ENCODE measurements around the gene USP50. TPM values are rescaled to one million over a fixed set of nuclear protein-coding genes. Genes with fewer than 3 reads are reported as not detected.
"Not testable (repeated sequence)": the region's sequence is repeated elsewhere in the genome, so short reads cannot be mapped to it uniquely, and the experiment has no call there.

USP50 gene
- total RNA-seq, 1 donor from 2014 or later: 0.13 TPM

GRCh38 chr15:50505656-50506055 is 40.8 kb downstream of the USP50 start:
- DNase-seq (ENCODE audit: low read depth, low spot score): not testable (repeated sequence)

- DNase-seq (ENCODE audit: low read depth, low spot score): no peak
Measured at GRCh38 chr15:50503144-50503543, 43.3 kb downstream of the USP50 start.

DNA sequence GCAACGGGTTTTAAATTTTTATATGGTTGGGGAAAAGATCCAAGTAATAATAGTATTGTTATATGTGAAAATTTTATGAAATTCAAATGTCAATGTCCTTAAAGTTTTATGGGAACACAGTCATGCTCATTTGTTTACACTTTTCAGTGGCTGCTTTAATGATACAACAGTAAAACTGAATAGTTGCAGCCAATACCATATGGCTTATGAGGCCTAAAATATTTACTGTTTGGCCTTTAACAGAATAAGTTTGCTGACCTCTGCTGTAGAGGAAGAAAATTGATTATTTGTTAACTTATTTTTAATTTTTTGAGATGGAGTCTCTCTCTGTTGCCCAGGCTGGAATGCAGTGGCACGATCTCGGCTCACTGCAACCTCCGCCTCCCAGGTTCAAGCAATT is 44.7 kb downstream of the USP50 start:
- no peak for DNase-seq (ENCODE audit: low read depth, low spot score)

DNA sequence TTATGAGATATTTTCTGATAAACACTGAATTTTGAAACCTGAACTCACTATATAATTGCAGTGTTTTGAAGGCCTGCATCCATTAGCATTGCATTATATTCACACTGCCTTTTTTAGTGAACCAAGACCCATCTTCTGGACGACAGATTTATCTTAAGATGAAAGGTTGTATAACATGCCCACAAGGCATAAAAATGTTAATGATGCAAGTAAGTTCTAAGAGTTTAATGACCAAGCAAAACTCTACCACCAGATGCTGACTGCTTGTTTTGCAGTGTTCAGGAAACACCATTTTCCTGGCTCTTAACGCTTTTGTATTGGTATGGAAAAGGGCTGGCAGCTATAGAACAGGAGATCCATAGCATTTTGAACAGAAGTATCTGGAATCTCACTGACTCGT is 46.1 kb downstream of the USP50 start:
- DNase-seq (ENCODE audit: low read depth, low spot score): no peak

DNA sequence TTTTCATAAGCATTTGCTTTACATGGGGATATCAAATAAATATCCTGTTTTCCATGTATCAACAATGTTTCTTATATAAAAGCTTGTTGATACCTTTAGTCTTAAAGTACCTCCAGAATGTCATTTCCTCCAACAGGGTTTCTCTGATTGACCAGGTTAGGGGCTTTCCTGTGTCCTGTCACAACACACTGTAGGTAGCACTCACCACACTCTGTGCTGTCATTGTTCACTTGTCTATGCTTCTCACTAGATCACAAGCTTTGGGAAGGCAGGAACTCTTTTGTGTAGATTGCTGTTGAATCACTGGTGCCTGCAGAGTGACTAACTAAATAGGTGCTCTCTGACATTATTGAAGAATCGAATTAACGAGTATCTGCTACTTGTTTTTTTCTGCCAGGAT is 49.8 kb downstream of the USP50 start:
- DNase-seq (ENCODE audit: low read depth, low spot score): no peak

- DNase-seq (ENCODE audit: low read depth, low spot score): not testable (repeated sequence)
Measured at GRCh38 chr15:50494547-50494946, 51.9 kb downstream of the USP50 start.

GRCh38 chr15:50493625-50494024 is 52.8 kb downstream of the USP50 start:
- DNase-seq (ENCODE audit: low read depth, low spot score): no peak

DNA sequence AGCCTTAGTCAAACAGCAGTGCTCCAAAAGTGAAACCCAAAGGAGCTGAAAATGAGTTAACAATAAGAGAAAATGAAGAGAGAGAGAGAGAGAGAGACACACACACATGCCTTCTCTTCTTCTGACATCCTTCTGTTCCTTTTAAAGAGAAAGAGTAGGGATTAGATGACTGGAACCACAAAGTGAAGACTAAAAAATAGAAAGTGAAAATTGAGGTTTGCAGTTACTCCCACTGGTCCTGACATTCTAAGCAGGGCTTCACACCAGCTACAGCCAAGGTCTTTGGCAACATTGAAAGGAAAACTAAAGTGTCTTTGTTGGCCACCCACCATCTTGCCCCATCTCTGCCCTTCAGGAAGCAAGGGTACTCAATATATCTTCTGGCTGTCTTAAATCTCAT is 59.2 kb downstream of the USP50 start:
- no peak for DNase-seq (ENCODE audit: low read depth, low spot score)

GRCh38 chr15:50485389-50485788 is 61.1 kb downstream of the USP50 start:
- DNase-seq (ENCODE audit: low read depth, low spot score): no peak

GRCh38 chr15:50484781-50485180 is 61.7 kb downstream of the USP50 start:
- DNase-seq (ENCODE audit: low read depth, low spot score): no peak

DNA sequence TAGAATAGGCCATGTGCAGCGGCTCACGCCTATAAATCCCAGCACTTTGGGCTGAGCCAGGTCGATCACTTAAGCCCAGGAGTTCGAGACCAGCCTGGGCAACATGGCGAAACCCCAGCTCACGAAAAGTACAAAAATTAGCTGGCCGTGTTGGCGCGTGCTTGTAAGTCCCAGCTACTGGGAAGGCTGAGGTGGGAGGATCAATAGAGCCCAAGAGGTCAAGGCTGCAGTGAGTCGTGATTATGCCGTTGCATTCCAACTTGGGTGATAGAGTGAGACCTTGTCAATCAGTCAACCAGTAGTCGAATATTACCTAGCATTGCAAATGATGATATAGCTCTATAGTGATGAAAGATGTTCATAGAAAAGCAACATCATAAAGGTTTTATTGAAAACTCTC is 70.3 kb downstream of the USP50 start:
- no peak for DNase-seq (ENCODE audit: low read depth, low spot score)

DNA sequence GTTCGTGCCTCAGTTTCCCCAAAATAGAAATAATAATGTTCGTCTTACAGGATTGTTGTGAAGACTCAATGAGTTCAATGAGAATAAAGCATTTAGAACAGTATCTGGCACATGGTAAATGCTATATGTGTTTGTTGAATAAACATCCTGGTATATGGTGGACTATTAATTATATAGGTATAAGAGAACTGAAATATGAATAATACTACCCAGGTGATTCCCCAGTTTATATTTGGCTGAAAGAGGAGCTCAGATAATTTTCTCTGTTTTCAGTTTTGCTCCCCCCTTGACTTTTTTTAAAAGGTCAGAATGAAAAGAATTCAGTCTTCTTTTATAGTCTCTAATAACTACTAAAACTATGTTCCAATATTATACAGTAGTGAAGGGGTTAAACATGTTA is 75.4 kb downstream of the USP50 start:
- DNase-seq (ENCODE audit: low read depth, low spot score): no peak

DNA sequence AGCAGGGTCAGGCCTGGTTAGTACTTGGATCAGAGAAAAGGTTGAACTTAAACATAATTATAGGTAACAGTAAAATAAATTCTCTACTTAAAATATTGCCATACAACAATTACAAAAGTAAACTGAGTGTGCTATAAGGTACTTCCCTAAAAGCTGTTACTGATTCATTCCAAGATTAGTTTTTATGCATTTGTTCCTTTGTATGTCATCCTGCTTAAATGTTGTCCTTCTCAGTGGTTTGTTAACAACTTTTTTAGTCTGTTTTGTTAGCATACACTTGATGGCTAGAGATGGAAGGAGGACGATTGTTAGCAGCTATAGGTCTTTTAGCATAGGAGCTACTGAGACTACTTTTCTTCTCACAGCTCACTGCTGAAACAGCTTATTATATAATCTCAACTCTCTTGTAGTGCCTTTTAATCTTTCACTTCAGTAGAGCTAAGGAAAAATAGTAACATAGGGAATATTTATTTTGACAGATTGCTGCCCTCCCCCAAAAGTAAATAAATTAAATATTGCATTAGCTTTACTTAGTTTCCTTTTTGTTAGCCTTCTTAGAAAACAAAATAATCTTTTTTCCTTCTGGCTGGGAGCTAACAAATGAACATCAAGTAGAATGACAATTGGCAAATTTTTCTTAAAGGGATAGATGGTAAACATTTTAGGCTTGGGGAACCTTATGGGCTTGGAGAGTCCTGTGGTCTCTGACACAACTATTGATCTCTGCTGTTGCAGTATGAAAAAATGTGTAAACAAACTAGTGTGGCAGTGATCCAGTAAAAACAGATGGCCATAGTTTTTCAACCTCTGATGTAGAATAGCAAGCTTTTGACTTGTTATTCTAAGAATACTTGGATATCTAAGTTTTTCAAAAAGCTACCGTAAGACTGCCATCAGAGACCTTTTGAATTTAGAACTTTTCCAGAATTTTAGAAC is 82.8 kb downstream of the USP50 start:
- DNase-seq (ENCODE audit: low read depth, low spot score): no peak

DNA sequence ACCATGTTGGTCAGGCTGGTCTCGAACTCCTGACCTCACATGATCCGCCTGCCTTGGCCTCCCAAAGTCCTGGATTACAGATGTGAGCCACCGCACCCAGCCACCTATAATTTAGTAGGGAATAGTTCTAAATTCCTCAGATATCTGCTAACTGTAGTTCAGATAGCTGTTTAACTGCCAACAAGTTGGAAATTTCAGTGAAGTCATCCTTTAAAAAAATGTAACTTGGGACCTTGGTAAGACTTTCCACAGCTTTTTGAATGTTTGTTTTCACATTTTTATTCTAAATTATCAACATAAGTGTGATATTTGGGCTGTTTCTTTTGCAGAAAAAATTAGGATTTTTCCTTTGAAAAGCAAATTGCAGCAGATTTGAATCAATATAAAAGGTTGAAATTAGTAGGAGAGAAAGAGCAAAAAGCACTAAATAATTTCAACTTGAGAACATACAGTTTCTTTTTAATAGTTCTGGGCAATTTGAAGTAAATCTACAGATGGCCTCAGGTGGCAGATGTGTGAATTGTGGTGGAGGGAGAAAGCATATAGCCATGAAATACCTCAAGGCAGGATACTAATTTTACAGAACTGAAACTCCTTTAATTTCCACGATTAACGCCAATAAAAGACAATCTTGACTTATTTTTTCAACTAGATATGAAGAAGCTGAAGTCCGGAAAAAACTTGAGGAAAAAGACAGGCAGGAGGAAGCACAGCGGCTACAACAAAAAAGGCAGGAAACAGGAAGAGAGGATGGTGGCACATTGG is 87.9 kb downstream of the USP50 start:
- no peak for DNase-seq (ENCODE audit: low read depth, low spot score)

GRCh38 chr15:50452927-50453326 is 93.5 kb downstream of the USP50 start:
- no peak for DNase-seq (ENCODE audit: low read depth, low spot score)

Other genes with a start within 250 kb of the USP50 start
- 118 and 131 TPM in 2 replicates for gene GABPB1, start 191.5 kb downstream of the USP50 start, total RNA-seq
- gene USP8, start 122.3 kb downstream of the USP50 start, total RNA-seq: 43.2 and 48.8 TPM in 2 replicates
- 23.4 and 31.8 TPM in 2 replicates for gene TRPM7, start 140.1 kb upstream of the USP50 start, total RNA-seq
- gene SPPL2A, start 219.0 kb upstream of the USP50 start, total RNA-seq: 71.3 and 115 TPM in 2 replicates